ENCODE data around the gene WNT3.

GRCh38 chr17:46863383-46864121 is 45.1 kb upstream of the WNT3 start:
- no peak for TF ChIP-seq EZH2 (IDR thresholded peaks at IDR 0.05)
- TF ChIP-seq, protein P1, sequence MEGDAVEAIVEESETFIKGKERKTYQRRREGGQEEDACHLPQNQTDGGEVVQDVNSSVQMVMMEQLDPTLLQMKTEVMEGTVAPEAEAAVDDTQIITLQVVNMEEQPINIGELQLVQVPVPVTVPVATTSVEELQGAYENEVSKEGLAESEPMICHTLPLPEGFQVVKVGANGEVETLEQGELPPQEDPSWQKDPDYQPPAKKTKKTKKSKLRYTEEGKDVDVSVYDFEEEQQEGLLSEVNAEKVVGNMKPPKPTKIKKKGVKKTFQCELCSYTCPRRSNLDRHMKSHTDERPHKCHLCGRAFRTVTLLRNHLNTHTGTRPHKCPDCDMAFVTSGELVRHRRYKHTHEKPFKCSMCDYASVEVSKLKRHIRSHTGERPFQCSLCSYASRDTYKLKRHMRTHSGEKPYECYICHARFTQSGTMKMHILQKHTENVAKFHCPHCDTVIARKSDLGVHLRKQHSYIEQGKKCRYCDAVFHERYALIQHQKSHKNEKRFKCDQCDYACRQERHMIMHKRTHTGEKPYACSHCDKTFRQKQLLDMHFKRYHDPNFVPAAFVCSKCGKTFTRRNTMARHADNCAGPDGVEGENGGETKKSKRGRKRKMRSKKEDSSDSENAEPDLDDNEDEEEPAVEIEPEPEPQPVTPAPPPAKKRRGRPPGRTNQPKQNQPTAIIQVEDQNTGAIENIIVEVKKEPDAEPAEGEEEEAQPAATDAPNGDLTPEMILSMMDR (IDR thresholded peaks at IDR 0.05) = no peak

All from neural progenitor cell (in vitro differentiated cells).